ENCODE data around the gene GNAS-AS1.

The GNAS-AS1 gene

DNA sequence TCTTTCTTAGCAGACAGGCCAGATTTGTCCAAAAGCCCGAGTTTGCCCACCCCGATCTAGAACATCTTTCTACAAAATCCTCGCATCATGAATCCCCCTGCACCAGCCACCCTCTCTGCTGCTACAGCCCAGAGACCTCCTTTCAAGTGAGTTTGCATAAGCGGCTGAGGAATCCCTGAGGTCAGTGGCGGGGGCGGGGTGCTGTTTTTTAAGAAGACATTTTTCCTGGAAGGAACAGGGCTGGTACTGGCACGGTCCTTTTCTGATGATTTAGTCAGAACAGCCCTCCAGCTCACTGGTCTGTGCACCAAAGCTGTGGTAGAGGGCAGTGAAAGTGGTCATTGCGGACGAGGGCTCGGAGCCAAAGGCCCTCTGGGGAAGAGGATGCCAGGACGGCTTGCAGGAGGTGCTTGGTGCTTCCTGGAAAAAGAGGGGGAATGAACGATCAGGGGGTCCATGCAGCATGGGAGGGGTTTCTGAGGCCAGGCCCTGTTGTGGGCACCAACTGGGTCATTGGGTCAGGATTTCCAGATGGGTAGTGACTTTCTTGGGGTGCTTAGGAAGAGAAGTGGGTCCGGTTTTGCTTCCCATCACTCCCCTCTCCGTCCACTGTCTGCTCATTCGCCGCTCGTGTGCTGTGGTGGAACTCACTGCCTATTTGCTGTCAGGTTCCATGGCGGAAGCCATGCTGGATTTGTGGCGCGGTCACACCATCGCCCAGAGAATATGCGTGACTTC lies 50.4 kb downstream of the GNAS-AS1 start:
- TF ChIP-seq NFIC (IDR thresholded peaks at IDR 0.05) (no peak), TAF1 (IDR thresholded peaks at IDR 0.05; ENCODE audit: low read depth) (no peak), TEAD4 (IDR thresholded peaks at IDR 0.05) (no peak), EGR1 (IDR thresholded peaks at IDR 0.05) (no peak), YY1 (IDR thresholded peaks at IDR 0.05; ENCODE audit: low read depth) (no peak), CEBPB (IDR thresholded peaks at IDR 0.05) (no peak), EP300 (IDR thresholded peaks at IDR 0.05; ENCODE audit: borderline replicate concordance) (no peak), CREB1 (IDR thresholded peaks at IDR 0.05; ENCODE audit: low read depth) (no peak), RAD21 (IDR thresholded peaks at IDR 0.05; ENCODE audit: low read depth) (no peak), ZBTB7A (IDR thresholded peaks at IDR 0.05; ENCODE audit: low read depth) (no peak), TCF12 (IDR thresholded peaks at IDR 0.05; ENCODE audit: low read depth) (no peak), FOXM1 (IDR thresholded peaks at IDR 0.05; ENCODE audit: borderline replicate concordance, low read depth) (no peak)
- TF ChIP-seq, protein P1, sequence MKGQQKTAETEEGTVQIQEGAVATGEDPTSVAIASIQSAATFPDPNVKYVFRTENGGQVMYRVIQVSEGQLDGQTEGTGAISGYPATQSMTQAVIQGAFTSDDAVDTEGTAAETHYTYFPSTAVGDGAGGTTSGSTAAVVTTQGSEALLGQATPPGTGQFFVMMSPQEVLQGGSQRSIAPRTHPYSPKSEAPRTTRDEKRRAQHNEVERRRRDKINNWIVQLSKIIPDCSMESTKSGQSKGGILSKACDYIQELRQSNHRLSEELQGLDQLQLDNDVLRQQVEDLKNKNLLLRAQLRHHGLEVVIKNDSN (IDR thresholded peaks at IDR 0.05), result no peak
- TF ChIP-seq, protein P2, sequence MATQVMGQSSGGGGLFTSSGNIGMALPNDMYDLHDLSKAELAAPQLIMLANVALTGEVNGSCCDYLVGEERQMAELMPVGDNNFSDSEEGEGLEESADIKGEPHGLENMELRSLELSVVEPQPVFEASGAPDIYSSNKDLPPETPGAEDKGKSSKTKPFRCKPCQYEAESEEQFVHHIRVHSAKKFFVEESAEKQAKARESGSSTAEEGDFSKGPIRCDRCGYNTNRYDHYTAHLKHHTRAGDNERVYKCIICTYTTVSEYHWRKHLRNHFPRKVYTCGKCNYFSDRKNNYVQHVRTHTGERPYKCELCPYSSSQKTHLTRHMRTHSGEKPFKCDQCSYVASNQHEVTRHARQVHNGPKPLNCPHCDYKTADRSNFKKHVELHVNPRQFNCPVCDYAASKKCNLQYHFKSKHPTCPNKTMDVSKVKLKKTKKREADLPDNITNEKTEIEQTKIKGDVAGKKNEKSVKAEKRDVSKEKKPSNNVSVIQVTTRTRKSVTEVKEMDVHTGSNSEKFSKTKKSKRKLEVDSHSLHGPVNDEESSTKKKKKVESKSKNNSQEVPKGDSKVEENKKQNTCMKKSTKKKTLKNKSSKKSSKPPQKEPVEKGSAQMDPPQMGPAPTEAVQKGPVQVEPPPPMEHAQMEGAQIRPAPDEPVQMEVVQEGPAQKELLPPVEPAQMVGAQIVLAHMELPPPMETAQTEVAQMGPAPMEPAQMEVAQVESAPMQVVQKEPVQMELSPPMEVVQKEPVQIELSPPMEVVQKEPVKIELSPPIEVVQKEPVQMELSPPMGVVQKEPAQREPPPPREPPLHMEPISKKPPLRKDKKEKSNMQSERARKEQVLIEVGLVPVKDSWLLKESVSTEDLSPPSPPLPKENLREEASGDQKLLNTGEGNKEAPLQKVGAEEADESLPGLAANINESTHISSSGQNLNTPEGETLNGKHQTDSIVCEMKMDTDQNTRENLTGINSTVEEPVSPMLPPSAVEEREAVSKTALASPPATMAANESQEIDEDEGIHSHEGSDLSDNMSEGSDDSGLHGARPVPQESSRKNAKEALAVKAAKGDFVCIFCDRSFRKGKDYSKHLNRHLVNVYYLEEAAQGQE (IDR thresholded peaks at IDR 0.05; ENCODE audit: low read depth), result no peak
- TF ChIP-seq, protein P3, sequence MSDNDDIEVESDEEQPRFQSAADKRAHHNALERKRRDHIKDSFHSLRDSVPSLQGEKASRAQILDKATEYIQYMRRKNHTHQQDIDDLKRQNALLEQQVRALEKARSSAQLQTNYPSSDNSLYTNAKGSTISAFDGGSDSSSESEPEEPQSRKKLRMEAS (IDR thresholded peaks at IDR 0.05), result no peak

DNA sequence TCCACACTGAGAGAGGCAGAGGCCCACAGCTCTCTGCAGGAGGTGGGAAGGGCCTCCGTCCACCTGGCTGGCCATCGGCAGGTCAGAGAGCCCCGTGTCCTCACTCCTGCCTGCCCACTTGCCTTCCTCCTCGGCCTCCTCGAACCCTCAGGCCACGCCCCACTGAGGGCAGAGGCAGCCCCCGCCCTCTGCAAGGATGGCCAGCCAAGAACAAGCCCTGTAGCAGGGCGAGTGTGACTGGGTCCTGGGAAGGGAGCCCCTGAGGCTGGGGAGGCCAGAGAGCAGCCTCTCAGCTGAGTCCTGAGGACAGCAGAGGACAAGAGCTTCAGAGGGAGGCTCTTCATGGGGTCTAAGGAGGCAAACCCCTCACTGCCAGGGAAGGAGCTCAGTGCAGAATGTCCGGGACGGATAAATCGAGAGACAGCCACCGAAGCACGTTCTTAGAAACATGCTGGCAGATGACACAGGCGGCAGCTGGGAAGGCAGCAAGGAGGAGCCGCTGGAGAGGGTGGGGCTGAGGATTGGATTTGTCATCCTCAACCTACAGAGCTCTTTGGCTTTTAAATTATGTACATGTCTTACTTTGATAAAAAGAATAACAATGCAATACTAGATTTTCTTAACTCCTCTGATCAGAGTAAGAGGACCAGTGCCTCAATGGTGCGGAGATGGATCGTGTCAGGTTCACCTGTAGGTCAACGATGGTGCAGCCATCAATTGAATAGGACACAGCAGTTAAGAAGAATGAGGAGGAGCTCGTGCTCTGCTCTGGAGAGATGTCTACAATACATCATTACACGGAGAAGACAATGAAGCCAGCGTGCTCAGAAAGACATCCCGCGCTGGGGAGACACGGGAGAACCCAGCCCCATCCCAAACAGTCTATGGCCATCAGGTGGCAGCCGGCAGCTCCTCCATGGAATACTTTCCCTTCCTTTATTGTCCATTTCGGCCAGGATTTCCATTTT lies 53.0 kb downstream of the GNAS-AS1 start:
- TF ChIP-seq RAD21 (IDR thresholded peaks at IDR 0.05; ENCODE audit: low read depth) (no peak), YY1 (IDR thresholded peaks at IDR 0.05; ENCODE audit: low read depth) (no peak), CEBPB (IDR thresholded peaks at IDR 0.05) (no peak), EGR1 (IDR thresholded peaks at IDR 0.05) (no peak), FOXM1 (IDR thresholded peaks at IDR 0.05; ENCODE audit: borderline replicate concordance, low read depth) (no peak), TEAD4 (IDR thresholded peaks at IDR 0.05) (no peak), CREB1 (IDR thresholded peaks at IDR 0.05; ENCODE audit: low read depth) (no peak), TCF12 (IDR thresholded peaks at IDR 0.05; ENCODE audit: low read depth) (no peak), ZBTB7A (IDR thresholded peaks at IDR 0.05; ENCODE audit: low read depth) (no peak), EP300 (IDR thresholded peaks at IDR 0.05; ENCODE audit: borderline replicate concordance) (no peak), NFIC (IDR thresholded peaks at IDR 0.05) (no peak), TAF1 (IDR thresholded peaks at IDR 0.05; ENCODE audit: low read depth) (no peak)
- TF ChIP-seq, protein P2 (IDR thresholded peaks at IDR 0.05; ENCODE audit: low read depth), result no peak
- TF ChIP-seq, protein P3 (IDR thresholded peaks at IDR 0.05), result no peak
- TF ChIP-seq, protein P1 (IDR thresholded peaks at IDR 0.05), result no peak

DNA sequence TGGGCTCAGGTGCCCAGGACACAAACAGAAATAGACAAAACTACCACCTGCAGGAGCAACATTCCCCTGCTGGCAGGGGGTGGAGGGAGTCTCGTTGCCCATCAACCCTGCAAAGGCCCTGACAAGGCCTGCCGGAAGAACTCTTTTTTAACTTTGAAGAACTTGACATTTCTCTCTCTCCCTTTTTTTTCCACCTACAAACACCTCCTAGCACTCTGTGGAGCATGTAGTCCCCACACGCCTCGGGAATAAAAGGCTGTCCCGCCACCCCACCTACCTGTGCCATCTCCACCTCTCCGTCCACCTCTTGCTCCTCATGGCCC lies 54.8 kb downstream of the GNAS-AS1 start:
- no peak for TF ChIP-seq TCF12 (IDR thresholded peaks at IDR 0.05; ENCODE audit: low read depth)
- TF ChIP-seq ZBTB7A (IDR thresholded peaks at IDR 0.05; ENCODE audit: low read depth), result no peak
- TF ChIP-seq, protein P2 (IDR thresholded peaks at IDR 0.05; ENCODE audit: low read depth), result no peak
- TF ChIP-seq, protein P3 (IDR thresholded peaks at IDR 0.05), result no peak
- no peak for TF ChIP-seq TAF1 (IDR thresholded peaks at IDR 0.05; ENCODE audit: low read depth)
- no peak for TF ChIP-seq FOXM1 (IDR thresholded peaks at IDR 0.05; ENCODE audit: borderline replicate concordance, low read depth)
- no peak for TF ChIP-seq CEBPB (IDR thresholded peaks at IDR 0.05)
- no peak for TF ChIP-seq RAD21 (IDR thresholded peaks at IDR 0.05; ENCODE audit: low read depth)
